HG02759 (cell line): Measurements from ENCODE around the gene DCANP1.

Experiments used
- ATAC-seq: cut with Tn5 transposase; IDR thresholded peaks from one replicate; pipeline ENCODE4 v1.9.1; 2021; ENCODE audit warnings: mild to moderate bottlenecking, moderate library complexity; ENCODE audit not compliant: unreplicated experiment

Gene DCANP1

DNA sequence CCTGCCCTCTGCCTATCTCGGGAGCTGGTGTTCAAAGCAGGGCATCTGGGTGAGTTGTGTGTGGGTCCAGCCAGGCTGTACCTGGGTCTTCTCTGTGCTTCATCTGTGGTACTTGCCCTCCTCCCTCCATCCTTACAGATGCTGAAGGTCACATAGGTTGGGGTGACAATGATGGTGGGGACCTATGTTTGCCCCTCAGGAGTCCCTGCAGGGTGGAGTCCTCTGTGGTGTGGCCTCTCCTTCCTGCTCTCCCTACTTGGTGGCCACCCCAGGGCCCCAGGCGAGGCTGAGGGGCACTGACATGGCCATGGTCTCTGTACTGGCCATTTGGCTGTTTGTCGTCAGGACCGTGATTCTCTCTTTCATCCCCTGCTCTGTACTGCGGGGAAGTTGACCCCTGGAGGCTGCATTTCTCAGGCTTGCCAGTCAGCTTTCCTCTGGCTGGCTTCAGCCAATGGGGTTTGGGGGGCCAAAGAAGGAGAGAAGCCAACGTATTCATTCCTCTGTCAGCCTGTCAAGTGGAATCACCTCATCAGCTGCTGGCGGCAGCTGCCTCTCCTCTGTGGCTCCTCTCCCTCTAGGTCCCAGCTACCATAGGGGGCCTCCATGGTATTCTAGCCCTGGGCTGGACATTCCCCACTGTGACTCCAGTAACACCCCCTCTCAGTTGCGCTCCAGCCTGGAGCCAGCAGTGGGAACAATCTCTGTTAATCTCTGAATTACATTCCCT is 4.6 kb downstream of the DCANP1 start:
- ATAC-seq, result no peak

GRCh38 chr5:135441919-135442318 is 5.2 kb downstream of the DCANP1 start:
- no peak for ATAC-seq

DNA sequence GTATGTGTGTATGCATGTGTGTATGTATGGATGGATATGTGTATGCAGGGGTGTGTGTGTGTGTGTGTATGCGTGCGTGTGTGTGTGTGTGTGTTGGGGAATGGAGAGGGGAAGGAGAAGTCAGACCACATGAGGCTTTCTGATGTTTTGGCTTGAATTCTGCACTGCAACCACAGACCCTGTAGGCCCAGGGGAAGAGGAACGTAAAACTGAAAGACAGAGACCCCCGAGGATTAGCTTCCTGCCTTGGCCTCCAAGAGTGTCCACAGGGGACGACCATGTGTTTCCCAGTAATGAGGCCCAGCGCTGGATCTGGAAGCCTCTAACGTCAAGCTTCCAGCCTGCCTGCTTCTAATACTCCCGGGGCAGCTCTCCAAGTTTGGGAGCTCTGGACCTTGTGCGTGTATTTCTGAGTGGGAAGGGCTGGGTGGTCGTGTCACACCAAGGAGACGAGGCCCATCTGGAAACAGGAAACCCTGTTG is 5.8 kb downstream of the DCANP1 start:
- ATAC-seq, result no peak

- ATAC-seq, result no peak
Observed at GRCh38 chr5:135440916-135441315, 6.2 kb downstream of the DCANP1 start.

- ATAC-seq, result no peak
Observed at GRCh38 chr5:135439231-135440205, 7.6 kb downstream of the DCANP1 start.

DNA sequence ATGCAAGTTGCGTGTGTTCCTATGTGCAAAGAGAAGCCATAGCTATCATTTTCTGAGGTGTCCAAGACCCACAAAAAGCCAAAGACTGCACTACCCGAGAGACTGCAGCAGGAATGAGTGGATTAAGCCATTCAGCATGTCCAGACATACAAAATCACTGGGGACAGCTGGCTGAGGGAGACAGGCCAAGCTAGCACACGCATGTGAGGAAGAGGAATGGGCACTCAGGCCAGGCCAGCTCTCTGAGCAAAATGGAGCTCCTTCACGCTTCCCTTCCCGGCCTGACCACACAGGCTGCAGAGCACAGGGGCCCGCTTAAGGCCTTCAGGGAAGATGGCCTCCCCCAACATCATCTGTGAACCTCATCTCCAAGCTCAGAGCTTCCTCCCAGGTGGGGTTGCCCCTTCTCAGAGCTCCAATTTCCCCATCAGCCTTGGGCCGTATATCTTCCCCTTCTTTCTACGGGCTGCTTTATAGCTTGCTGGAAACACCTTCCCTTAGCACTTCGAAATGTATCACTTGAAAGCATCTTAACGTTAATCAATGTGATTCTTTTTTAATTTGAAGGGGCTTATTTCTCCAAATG is 8.4 kb downstream of the DCANP1 start:
- no peak for ATAC-seq

- ATAC-seq, result no peak
Observed at GRCh38 chr5:135437796-135438560, 9.2 kb downstream of the DCANP1 start.

GRCh38 chr5:135437422-135437795 is 9.7 kb downstream of the DCANP1 start:
- ATAC-seq, result no peak

DNA sequence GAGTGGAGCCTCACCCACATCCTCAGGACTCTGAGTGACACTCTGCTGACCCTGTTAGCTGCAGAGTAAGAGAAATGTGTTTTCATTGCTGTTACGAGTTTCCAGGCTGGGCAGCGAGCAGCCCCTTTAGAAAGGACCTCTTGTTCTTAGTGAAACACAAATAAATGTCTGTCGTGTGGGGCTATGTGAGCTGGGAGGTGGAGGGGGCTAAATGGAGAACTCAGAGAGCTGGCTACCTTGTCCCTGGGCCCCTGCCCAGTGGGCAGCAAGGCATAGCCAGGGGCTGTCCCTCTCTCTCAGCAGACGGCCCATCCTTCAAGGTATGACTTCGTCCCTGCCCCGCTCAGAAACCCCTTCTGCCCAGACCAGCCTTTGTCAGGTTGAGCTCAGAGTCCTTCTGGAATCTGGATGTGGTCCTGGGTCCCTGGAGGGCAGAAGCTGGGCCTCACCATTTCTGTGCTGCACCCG is 10.2 kb downstream of the DCANP1 start:
- no peak for ATAC-seq

DNA sequence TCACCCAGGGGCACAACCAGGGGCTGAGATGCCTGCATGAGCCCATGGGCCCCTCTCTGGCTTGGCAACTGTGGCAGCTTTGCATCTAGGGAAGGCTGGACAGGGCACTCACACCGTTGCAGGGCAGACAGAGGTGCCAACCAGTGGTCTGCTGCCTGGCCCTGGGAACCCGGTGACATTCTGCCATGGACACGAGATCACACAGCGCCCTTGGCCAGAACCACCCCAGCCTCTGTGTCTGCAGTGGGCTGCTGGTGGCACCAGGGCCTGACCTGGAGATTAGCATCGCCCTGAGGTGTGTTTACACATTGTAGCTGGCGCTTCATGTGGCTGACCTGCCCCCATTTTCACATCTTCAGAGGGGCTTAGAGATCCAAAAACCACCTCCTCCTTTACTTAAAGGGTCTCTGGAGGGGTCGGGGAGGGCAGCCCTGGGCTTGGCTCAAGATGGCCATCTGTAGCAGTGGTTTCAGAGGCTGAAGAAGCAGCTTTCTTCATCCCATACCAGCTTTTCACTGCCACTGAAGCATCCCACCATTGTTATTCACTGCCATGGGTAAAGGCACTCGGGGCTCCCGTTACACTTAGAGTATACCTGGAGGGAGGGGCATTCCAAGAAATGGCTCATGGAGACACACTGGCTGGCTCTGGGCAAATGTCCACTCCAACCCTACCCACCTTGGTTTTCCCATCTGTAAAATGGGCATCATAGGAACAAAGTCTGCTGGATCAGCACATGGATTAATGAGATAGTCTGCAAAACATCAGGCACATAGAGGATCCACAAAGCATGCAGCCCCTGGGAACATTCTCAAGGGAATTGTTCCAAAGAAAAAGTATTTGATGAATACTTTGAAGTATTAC is 11.4 kb downstream of the DCANP1 start:
- no peak for ATAC-seq

DNA sequence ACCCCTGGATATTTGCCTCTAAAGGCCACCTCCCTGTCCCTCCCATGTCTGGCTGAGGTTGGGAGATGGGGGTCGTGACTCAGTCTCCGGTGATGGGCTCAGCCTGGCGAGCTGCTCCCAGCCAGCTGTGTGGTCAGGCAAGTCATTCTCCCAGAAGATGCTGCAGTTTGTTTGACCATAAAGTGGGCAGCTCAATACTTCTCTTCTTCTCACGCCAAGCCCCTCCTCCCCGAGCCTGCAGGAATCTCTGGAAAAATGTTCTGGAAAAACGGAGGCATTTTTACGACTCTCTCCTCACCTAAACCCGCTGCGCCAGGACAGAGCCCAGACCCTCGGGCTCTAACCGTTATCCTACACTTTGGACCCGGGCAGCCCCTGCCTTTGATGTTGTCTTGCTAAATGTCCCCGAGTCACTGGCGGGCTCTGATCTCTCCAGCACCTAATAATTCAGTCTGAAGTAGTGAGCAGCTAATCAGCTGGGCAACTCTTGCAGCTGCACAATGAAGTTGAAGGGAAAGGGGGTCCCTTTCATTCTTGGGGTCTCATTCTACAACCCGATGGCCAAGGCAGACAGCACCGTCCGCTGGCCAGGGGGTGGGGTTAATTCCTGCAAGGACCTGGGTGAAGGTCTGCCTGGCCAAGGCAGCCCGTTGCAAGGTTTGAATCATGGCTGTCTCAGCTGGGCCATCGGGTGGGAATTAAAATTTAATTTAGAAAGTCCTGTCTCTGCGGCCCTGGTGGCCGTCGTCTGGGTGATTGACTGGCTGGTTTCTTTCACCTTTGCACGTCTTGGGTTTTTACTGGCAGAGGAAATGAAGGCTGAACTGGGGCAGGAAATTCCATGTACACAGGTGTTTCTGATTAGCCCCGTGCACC is 12.3 kb downstream of the DCANP1 start:
- no peak for ATAC-seq

DNA sequence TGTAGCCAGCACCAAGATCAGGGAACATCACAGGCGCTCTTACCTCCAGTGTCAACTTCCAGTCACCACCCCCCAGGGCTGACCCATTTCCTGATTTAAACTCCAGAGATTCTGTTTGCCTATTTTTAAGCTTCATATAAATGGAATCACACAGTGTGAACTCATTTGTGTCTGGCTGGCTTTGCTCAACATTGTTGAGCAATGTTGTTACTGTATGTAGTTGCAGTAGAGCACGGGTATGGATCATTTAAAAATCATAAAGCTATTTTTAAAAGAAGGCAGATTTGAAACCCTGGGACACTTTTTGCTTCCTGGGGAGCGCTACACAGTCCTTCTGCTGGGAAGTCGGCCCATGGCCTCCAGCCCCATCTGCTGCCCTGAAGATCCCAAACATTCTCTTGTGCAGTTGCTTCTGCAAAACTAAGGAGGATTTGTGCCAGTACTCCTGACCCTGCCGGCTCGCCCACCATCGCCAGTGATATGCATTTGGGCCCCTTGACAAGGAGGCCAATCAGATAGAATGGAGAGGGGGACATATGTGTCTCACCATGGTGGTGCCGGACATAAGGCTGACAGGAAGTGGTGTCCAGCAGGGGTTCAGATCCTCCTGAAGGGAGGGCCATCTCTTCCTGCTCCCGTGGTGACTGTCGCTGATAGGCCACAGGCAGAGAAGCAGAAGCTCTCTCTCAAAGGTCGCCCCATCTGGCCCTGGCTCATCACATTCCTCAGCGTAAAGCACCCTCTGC is 13.3 kb downstream of the DCANP1 start:
- no peak for ATAC-seq

- no peak for ATAC-seq
Observed at GRCh38 chr5:135432113-135432512, 15.0 kb downstream of the DCANP1 start.

DNA sequence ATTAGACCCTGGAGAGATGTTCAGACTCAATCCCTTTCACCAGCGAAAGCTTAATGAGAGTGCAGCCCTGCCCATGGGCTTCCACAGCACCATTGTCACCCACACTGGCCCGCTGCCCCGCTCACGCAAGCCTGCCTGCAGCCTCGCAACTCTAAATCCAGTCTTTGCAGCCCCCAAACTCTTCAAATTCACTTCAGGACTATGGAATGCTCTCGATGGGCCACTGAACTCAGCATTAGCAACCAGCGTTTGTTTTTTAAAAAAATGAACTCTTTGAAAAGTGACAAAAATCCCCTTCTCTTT is 17.1 kb downstream of the DCANP1 start:
- no peak for ATAC-seq

DNA sequence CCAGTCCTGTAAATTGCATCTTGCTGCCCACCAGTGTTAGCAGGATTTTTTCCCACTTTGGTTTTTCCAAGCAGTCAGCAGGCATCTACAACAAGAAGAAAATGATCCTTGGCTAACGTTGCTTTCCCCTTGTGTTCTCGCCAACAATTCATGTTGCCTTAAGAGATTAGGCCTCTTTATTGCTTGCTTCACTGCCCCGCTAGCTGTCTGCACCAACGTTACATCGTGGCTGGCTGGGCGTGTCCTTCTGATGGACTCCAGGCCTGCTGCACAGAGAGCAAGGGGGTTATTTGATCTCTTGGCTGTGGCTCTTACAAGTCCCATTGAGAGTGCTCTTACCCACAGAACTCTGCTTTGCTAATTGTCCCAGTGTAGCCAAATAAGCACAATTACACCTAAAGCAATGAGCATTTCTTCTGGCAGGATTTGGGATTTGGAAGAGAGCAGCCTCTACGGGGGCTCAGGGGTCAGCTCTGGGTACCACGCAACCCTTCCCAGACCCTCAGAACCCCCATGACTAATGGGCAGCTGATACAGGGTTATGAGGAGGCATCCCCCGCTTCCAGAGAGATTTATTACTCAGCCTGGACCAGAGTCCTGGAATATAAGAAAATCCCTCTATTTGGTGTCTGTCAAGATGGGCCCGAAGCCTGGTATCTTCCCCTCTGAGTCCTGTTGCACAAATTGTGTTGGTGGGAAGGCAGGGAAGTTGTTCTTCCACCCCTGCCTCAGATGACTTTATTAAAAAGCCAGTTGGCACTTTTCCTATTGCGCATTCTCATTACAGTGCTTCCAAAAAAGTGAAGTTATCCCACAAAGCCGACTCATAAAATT is 17.6 kb downstream of the DCANP1 start:
- no peak for ATAC-seq

DNA sequence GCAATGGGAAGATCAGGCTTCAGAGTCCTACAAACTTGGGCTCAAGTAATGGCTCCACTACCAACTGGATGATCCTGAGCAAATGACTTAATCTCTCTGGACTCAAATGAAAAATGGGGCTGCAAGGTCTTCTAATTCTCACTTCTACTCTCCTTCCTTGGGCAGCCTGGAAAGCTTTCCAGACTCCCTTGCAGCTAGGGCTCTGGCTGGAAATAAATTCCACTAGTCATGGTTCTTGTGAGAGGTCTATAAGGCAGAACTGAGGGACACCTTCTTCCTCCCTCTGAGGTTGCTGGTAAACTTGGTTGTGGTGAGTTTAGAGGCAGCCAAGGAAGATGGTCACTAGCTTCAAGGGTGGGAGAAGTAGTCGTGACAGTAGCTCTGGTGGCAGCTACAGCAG is 18.6 kb downstream of the DCANP1 start:
- no peak for ATAC-seq
